ENCODE measurements around the gene CARMIL3. TPM values are rescaled to one million over a fixed set of nuclear protein-coding genes. Genes with fewer than 3 reads are reported as not detected.
A peak's percentile ranks its signal among the peaks of the same experiment; 100 is the strongest.
"Not testable (repeated sequence)": the region's sequence is repeated elsewhere in the genome, so short reads cannot be mapped to it uniquely, and the experiment has no call there.

The CARMIL3 gene
- total and polyA plus RNA-seq, 2 of the 4 experiments (the other 2 are of a cell fraction), result under 0.01 TPM; not detected in 1

DNA sequence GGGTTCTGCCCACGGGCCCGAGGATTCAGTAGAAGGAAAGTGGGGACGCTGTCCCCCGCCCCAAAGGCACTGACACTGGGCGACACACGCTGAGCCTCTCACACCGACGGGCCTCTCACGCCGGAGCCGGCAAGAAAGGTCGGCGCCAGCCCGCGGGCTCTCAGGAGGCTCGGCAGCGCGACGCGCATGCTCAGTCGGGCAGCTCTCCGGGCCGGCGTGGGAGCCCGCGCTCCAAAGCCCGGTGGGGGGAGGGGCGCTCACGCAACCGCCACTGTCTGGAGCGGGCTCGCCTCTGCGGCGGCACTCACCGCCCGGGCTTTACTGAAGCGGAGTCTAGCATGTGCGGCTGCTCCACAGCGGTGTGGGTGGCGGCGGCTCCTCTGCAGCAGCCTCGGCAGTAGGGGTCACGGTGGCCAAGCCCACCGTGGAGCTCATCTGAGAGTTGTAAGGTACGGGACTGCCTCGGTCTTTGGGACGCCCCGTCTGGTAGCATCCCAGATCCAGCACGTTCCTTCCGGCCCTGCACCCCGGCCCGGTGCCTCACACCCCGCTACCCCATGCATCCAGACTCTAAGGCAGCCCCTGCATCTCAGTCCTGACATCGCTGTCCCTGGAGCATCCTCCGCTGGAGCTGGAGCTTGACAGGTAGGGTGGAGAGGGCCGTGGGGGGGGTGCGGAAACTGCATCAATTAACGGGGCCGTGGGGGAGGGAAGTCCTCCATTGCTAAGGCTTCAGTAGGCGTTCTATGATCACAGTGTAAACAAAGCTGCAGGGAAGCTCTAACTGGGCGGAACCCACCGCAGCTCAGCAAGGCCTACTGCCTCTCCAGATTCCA is 44.8 kb upstream of the CARMIL3 start:
- H3K23ac ChIP-seq (ENCODE audit: low read depth, low read length); CTCF ChIA-PET; H3K4me1 ChIP-seq (ENCODE audit: control insufficient read depth, insufficient read depth, low read length); H2BK20ac ChIP-seq (ENCODE audit: low read depth, low read length); H3K9me3 ChIP-seq (ENCODE audit: control insufficient read depth, insufficient read depth, low read length); H2BK5ac ChIP-seq (ENCODE audit: low read depth, low read length, poor library complexity, severe bottlenecking); H3K18ac ChIP-seq (ENCODE audit: low read depth, low read length); H2BK120ac ChIP-seq (ENCODE audit: low read depth, low read length); H2AK5ac ChIP-seq (ENCODE audit: low read depth, low read length); H3K56ac ChIP-seq (ENCODE audit: extremely low read depth, insufficient read depth, low read length); in situ Hi-C loops (cut with MboI; ENCODE audit: low sequenced_read_pairs); dilution Hi-C loops (cut with HindIII; ENCODE audit: low sequenced_read_pairs, unreplicated experiment); BruUV-seq (replicated peaks); H3K9me1 ChIP-seq (ENCODE audit: insufficient read depth, low read length); H3K14ac ChIP-seq (replicated peaks; ENCODE audit: low read depth, low read length); H3K36me3 ChIP-seq (ENCODE audit: control insufficient read depth, insufficient read depth, low read length); intact Hi-C loops (cut with micrococcal nuclease); H3K27me3 ChIP-seq (ENCODE audit: control insufficient read depth, insufficient read depth, low read length); H4K5ac ChIP-seq (ENCODE audit: low read depth, low read length); H2AK9ac ChIP-seq (replicated peaks; ENCODE audit: low read depth, low read length, poor library complexity); H4K91ac ChIP-seq (ENCODE audit: insufficient read depth, low read depth, low read length); POLR2A ChIA-PET (ENCODE audit: unreplicated experiment); H3K79me1 ChIP-seq (ENCODE audit: low read depth in 1 of 2, low read length in 2 of 2); H3K4ac ChIP-seq (ENCODE audit: low read depth, low read length); DNase-seq; H4K20me1 ChIP-seq (ENCODE audit: insufficient read depth, low read length); H2BK15ac ChIP-seq (ENCODE audit: low read depth, low read length): not testable (repeated sequence)
- Histone ChIP-seq H3K4me3 (ENCODE audit: insufficient read depth, low read depth, low read length) (peak overlapping the region; percentile 49), H3K4me2 (ENCODE audit: low read depth, low read length) (peak overlapping the region; percentile 63), H4K8ac (ENCODE audit: low read depth in 2 of 2, low read length in 2 of 2) (peak overlapping the region in 1 of 2 experiments; percentile 55; a peak in 1 of 4 replicates), H3K9ac (ENCODE audit: low read depth, low read length) (peak overlapping the region; percentile 77; the same call in 1 of the 2 replicates), H3K27ac (ENCODE audit: insufficient read depth, low read length) (peak overlapping the region; percentile 56), H2AFZ (replicated peaks; ENCODE audit: low read length, poor library complexity) (peak overlapping the region; percentile 67)
- 0% methylated on average over 1 of the region's 62 CpGs; no CpG with 5 or more reads in 1 of the 2 experiments for WGBS, 2 experiments (ENCODE audit: extremely low coverage in 2 of 2, insufficient read length in 1 of 2)
- peak; percentile 96 for ATAC-seq (ENCODE audit: low read depth)

Measured in IMR-90 (cell line).